PC-3 (cell line): Measurements from ENCODE around the gene AK1.

Experiments used
- EZH2 ChIP-seq: fragments of 300-600 bp; sonication (generic); IDR thresholded peaks from one replicate; pipeline ENCODE4 v1.6.1; 2017; ENCODE audit warnings: antibody characterized with exemption, mild to moderate bottlenecking, low read length; ENCODE audit not compliant: unreplicated experiment
- TF ChIP-seq, protein P1 (sequence below): fragments of 300-600 bp; sonication (generic); conservative IDR thresholded peaks from 2 replicates; pipeline ENCODE4 v1.5.1; 2017; ENCODE audit warnings: antibody characterized with exemption, low read depth, mild to moderate bottlenecking, low read length

DNA sequence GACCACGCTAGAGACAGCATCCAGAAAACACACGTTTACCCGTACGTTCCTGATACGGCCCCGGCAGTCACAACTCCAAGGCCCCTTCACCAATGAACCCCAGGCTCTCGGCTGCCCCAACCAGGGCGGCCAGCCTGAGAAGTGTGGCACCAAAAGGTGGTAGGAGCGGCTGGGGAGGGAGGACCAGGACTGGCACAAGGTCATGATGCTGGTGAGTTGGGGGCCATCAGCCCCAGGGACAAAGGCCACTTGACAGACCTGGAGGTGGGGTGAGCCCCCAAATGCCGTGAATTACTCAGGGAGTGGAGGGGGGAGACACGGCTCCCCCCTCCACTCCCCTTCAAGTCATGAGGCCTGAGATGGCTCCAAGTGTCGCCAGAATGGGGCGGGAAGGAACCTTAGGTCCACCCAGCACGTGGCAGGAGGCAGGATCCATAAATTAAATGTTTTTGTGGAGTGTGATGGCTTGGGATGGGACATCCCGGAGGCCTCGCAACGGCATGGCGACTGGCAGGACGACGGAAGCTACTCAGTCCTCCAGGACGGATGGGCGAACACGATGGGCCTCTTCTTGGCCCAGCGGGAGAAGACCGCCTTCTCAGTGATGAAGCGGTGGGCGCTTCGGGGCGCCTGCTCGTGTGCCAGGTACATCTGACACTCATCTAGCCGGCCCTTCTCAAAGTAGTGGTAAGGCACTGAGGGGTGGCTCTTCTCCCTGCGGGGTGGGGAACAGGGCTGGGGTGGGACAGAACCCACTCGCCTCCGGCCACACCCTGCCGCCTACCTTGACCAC is 30.6 kb upstream of the AK1 start:
- TF ChIP-seq EZH2, result no peak
- TF ChIP-seq, protein P1, sequence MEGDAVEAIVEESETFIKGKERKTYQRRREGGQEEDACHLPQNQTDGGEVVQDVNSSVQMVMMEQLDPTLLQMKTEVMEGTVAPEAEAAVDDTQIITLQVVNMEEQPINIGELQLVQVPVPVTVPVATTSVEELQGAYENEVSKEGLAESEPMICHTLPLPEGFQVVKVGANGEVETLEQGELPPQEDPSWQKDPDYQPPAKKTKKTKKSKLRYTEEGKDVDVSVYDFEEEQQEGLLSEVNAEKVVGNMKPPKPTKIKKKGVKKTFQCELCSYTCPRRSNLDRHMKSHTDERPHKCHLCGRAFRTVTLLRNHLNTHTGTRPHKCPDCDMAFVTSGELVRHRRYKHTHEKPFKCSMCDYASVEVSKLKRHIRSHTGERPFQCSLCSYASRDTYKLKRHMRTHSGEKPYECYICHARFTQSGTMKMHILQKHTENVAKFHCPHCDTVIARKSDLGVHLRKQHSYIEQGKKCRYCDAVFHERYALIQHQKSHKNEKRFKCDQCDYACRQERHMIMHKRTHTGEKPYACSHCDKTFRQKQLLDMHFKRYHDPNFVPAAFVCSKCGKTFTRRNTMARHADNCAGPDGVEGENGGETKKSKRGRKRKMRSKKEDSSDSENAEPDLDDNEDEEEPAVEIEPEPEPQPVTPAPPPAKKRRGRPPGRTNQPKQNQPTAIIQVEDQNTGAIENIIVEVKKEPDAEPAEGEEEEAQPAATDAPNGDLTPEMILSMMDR, result no peak
